Activated naive CD8-positive, alpha-beta T cell treated with anti-CD3 and anti-CD28 coated beads, Interleukin-2, amount 10 ng/mL, durations not matched to agents 7 days and 5 days (primary cell): ENCODE results near the gene PPP1R17. TPM values are rescaled to one million over a fixed set of nuclear protein-coding genes. Genes with fewer than 3 reads are reported as not detected.

Experiments
- ATAC-seq: fragments of 150-1000 bp; cut with Tn5 transposase; one replicate; pipeline ENCODE4 v1.10.0; 2021; ENCODE audit warnings: low read depth, moderate library complexity
- POLR2A ChIA-PET: fragments of 350-600 bp; sonication (Branson Sonifier 250); formaldehyde crosslinking; loops from one replicate; lab custom pipeline; 2021; ENCODE audit warnings: antibody characterized with exemption; lab: Charles Lee
- DNase-seq: peaks from one replicate; pipeline ENCODE4 v3.0.0; 2021
- H3K27ac Mint-ChIP-seq: one replicate; pipeline ENCODE4 v1.8.0; 2022; ENCODE audit warnings: mild to moderate bottlenecking, mixed read lengths
- H3K27me3 Mint-ChIP-seq: one replicate; pipeline ENCODE4 v1.8.0; 2022; ENCODE audit warnings: mild to moderate bottlenecking, moderate library complexity, mixed read lengths
- H3K36me3 Mint-ChIP-seq: one replicate; pipeline ENCODE4 v1.8.0; 2021; ENCODE audit warnings: mild to moderate bottlenecking, mixed read lengths
- H3K4me1 Mint-ChIP-seq: one replicate; pipeline ENCODE4 v1.8.0; 2021; ENCODE audit warnings: mixed read lengths
- H3K4me3 Mint-ChIP-seq: one replicate; pipeline ENCODE4 v1.8.0; 2022; ENCODE audit warnings: mild to moderate bottlenecking, moderate library complexity, mixed read lengths
- H3K9me3 Mint-ChIP-seq: one replicate; pipeline ENCODE4 v1.8.0; 2021; ENCODE audit warnings: mixed read lengths
- total RNA-seq, 2 experiments: library from RNA; stranded (reverse); gene quantifications; one replicate each; pipeline ENCODE4 v1.2.3, GENCODE V29; 2021

PPP1R17 gene
- total RNA-seq, 2 experiments from 2014 or later, result not detected

DNA sequence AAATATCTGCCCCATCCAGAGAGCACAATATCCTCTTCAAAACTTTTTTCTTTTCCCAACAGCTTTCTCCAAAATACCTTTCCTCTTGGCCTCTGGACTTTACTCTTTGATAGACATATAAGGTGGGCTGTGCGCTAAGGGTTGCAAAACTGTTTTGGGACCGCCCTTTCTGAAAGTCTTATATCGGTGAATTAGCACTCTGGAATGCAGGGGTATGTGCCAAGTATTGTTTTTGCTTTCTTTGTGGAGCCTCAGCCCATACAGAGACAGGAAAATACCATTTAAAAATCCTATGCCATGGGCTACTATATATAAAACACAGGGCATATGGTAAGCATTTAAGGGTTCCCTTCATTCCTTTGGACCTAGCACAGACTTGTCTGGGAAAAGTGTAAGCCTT, 37.7 kb downstream of the PPP1R17 start:
- DNase-seq (no peak), ATAC-seq (no peak)
- no peaks in the 10 kb centered on the region for H3K27me3 Mint-ChIP-seq
- POLR2A ChIA-PET, result no interaction called here
- H3K4me1 Mint-ChIP-seq, result no peaks in the 10 kb centered on the region
- H3K27ac Mint-ChIP-seq, result no peak overlapping the region
- no peaks in the 10 kb centered on the region for H3K36me3 Mint-ChIP-seq
- no peak overlapping the region for H3K4me3 Mint-ChIP-seq
- H3K9me3 Mint-ChIP-seq, result no peaks in the 10 kb centered on the region

- H3K27me3 Mint-ChIP-seq, result no peaks in the 10 kb centered on the region
- no peak for ATAC-seq
- H3K27ac Mint-ChIP-seq, result no peak overlapping the region
- H3K4me3 Mint-ChIP-seq, result no peak overlapping the region
- no peak for DNase-seq
- H3K36me3 Mint-ChIP-seq, result no peaks in the 10 kb centered on the region
- POLR2A ChIA-PET, result no interaction called here
- no peaks in the 10 kb centered on the region for H3K4me1 Mint-ChIP-seq
- no peaks in the 10 kb centered on the region for H3K9me3 Mint-ChIP-seq
Observed at GRCh38 chr7:31729195-31729804, 42.3 kb downstream of the PPP1R17 start.

- H3K27ac Mint-ChIP-seq, result no peak overlapping the region
- POLR2A ChIA-PET, result no interaction called here
- ATAC-seq (no peak), DNase-seq (no peak)
- H3K27me3 Mint-ChIP-seq, result no peaks in the 10 kb centered on the region
- no peaks in the 10 kb centered on the region for H3K36me3 Mint-ChIP-seq
- no peak overlapping the region for H3K4me3 Mint-ChIP-seq
- no peaks in the 10 kb centered on the region for H3K9me3 Mint-ChIP-seq
- H3K4me1 Mint-ChIP-seq, result no peaks in the 10 kb centered on the region
Observed at GRCh38 chr7:31734456-31734855, 47.4 kb downstream of the PPP1R17 start.

DNA sequence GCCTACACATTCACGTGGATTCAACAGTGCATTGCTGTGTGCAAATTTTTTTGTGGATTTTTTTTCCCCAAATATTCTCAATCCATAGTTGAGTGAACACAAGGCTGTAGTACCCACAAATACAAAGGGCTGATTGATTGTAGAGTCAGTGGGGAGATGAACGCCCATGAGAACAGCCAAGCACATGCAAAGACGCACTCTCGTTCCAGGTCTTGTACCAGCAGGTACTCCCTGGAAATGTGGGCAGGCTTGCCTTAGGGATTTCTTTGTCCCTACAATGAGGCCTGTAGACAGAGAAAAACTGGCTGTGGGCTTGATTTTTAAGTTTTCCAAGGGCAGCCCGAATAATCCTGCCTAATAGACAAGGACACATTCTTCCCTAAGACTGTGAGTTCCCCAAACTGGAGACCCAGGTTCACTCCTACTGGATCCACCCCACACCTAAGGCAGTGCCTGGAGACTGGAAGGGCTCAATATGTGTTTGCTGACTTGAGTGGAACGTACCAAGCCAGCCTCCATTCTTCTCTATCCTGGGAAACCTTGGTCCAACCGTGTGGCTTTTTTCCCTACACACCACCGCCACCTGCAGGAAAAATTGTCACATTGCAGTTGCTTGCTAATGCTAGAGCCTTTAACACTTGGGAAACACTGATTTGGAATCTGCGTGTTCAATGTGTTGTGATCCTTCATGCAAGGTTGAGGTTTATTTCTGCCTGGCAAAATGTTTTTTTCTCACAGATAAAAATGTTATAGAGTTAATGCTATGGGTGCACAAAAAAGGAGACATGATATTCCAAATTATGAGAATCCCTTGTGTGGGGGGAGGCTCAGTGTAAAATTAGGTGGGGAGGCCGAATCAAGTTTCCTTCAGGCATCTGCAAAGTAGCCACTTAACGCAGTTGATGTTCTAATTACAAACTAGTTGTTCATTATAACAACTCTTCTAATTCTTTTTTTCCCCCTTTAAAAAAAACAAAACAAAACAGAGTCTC, 49.3 kb downstream of the PPP1R17 start:
- ATAC-seq (no peak), DNase-seq (no peak)
- POLR2A ChIA-PET, result interaction anchor here (0.7 kb wide), 1 partner anchor 641 kb away, joined by 3 read pairs; no protein-coding TSS in a partner anchor
- no peaks in the 10 kb centered on the region for H3K27me3 Mint-ChIP-seq
- H3K4me1 Mint-ChIP-seq, result no peaks in the 10 kb centered on the region
- no peak overlapping the region for H3K4me3 Mint-ChIP-seq
- no peaks in the 10 kb centered on the region for H3K36me3 Mint-ChIP-seq
- no peaks in the 10 kb centered on the region for H3K9me3 Mint-ChIP-seq
- H3K27ac Mint-ChIP-seq, result no peak overlapping the region

DNA sequence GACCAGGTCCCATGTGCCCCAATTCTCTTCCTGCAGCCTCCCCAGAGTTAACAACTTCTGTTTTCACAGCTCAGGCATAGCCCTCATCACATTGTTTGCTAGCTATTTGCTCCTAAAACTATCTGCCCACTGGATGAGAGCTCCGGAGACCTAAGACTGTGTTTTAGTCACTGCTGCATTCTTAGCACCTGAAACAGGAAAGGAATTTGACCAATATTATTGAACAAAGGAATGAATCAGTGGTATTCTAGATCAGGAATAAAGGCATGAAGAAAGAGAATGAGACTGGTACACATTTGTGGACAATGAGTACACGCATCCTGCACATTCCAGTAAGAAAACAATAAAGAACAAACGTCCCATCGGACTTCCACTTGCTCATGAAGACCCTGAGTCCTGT, 54.8 kb downstream of the PPP1R17 start:
- no peak for DNase-seq
- Mint-ChIP-seq H3K4me3 (no peak overlapping the region), H3K4me1 (no peaks in the 10 kb centered on the region), H3K27me3 (peaks cover 2% of the 10 kb centered on the region), H3K9me3 (no peaks in the 10 kb centered on the region), H3K27ac (no peak overlapping the region), H3K36me3 (no peaks in the 10 kb centered on the region)
- POLR2A ChIA-PET, result no interaction called here
- ATAC-seq, result no peak

DNA sequence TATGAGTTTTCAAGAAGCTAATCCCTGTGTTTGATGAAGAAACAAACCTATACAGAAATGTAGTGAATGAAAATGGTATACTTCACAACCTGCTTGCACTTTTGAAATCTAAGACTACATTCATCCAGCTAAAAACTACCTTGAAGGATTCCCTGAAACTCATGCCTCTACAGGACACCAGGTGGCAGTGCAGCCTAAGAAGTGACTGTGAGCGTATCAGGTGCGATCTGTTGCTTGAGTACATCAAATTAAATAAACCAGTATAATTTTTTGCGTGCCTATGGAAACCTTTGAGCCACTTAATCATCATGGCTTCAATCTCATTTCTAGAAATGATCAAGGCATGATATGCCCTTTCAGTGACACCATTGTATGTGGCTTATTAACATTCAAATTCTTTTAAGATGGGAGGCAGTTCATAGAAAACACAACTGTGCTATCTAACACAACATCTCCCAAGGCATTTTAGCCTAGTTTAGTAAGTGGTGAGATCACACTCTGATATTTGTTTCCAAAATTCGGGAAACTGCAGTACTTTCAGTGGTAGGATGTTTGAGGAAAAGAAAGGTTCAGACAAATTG, 57.4 kb downstream of the PPP1R17 start:
- no peaks in the 10 kb centered on the region for H3K4me1 Mint-ChIP-seq
- peaks cover 2% of the 10 kb centered on the region for H3K27me3 Mint-ChIP-seq
- no peaks in the 10 kb centered on the region for H3K9me3 Mint-ChIP-seq
- no peaks in the 10 kb centered on the region for H3K36me3 Mint-ChIP-seq
- H3K27ac Mint-ChIP-seq, result no peak overlapping the region
- peak; percentile 61 for ATAC-seq
- no peak overlapping the region for H3K4me3 Mint-ChIP-seq
- POLR2A ChIA-PET, result no interaction called here
- DNase-seq, result peak; percentile 35

GRCh38 chr7:31747553-31747952, 60.5 kb downstream of the PPP1R17 start:
- H3K4me3 Mint-ChIP-seq, result no peak overlapping the region
- no peaks in the 10 kb centered on the region for H3K9me3 Mint-ChIP-seq
- DNase-seq (no peak), ATAC-seq (no peak)
- H3K27me3 Mint-ChIP-seq, result no peaks in the 10 kb centered on the region
- POLR2A ChIA-PET, result no interaction called here
- no peaks in the 10 kb centered on the region for H3K36me3 Mint-ChIP-seq
- no peaks in the 10 kb centered on the region for H3K4me1 Mint-ChIP-seq
- H3K27ac Mint-ChIP-seq, result no peak overlapping the region

DNA sequence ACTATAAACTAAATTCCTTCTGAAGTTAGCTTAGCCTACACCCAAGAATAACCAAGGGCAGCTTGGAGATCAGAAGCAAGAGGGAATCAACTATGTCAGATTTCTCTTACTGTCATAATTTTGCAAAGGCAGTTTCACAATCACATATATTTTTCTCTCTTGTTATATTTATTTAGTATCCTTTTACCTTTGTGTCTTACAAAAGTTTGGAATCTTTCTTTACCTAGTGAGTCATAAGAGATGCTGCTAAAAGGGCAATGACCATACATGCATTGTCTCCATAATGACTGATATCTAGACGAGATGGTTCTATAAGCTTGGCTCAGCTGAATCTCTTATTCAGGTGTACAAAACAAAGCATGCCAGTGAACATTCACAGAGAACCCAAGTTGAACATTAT, 61.1 kb downstream of the PPP1R17 start:
- no peak for ATAC-seq
- POLR2A ChIA-PET, result no interaction called here
- H3K4me3 Mint-ChIP-seq, result no peak overlapping the region
- H3K27me3 Mint-ChIP-seq, result no peaks in the 10 kb centered on the region
- no peak for DNase-seq
- H3K27ac Mint-ChIP-seq, result no peak overlapping the region
- H3K36me3 Mint-ChIP-seq, result no peaks in the 10 kb centered on the region
- no peaks in the 10 kb centered on the region for H3K4me1 Mint-ChIP-seq
- H3K9me3 Mint-ChIP-seq, result no peaks in the 10 kb centered on the region

DNA sequence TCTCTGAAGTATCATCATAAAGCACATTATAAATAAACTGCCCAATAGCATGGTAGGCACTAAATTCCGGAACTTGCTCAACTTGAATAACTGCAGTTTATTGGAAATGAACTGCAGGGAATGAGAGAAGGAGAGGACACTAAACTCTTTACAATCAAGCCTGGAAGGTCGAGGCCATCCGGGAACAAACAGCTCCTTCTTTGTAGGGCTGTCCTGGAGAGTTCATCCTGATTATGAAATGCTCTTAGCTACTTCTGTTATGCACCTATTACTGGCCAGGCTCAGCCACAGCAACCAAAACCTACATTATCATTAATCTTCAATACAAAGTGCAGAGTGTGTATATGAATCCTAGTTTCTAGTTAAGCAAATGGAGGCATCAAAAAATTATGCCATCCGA, 64.7 kb downstream of the PPP1R17 start:
- no peak for ATAC-seq

More for the DNA sequence above, 64.7 kb downstream of the PPP1R17 start:
- no peak for DNase-seq
- Mint-ChIP-seq H3K4me1 (no peaks in the 10 kb centered on the region), H3K27me3 (no peaks in the 10 kb centered on the region), H3K4me3 (no peak overlapping the region), H3K36me3 (no peaks in the 10 kb centered on the region), H3K27ac (no peak overlapping the region), H3K9me3 (no peaks in the 10 kb centered on the region)
- POLR2A ChIA-PET, result no interaction called here

Other genes with a start within 250 kb of the PPP1R17 start
- not detected for gene ITPRID1, start 173.1 kb upstream of the PPP1R17 start, total RNA-seq